A673 (cell line): ENCODE measurements around the gene NR1D1.

Experiments used
- EZH2 ChIP-seq: fragments of 200-600 bp; sonication (generic); IDR thresholded peaks from 2 replicates; pipeline ENCODE4 v1.6.1; 2017; ENCODE audit warnings: borderline replicate concordance, low read depth, mild to moderate bottlenecking, mixed read lengths, antibody characterized with exemption, low read length; ENCODE audit not compliant: poor library complexity, severe bottlenecking
- TF ChIP-seq, protein P1 (sequence below): fragments of 300-800, 200-600 bp; sonication (generic); conservative IDR thresholded peaks from 2 replicates; pipeline ENCODE4 v1.5.1; 2017; ENCODE audit warnings: low read depth, mild to moderate bottlenecking, antibody characterized with exemption, low read length, moderate library complexity, mixed read lengths

DNA sequence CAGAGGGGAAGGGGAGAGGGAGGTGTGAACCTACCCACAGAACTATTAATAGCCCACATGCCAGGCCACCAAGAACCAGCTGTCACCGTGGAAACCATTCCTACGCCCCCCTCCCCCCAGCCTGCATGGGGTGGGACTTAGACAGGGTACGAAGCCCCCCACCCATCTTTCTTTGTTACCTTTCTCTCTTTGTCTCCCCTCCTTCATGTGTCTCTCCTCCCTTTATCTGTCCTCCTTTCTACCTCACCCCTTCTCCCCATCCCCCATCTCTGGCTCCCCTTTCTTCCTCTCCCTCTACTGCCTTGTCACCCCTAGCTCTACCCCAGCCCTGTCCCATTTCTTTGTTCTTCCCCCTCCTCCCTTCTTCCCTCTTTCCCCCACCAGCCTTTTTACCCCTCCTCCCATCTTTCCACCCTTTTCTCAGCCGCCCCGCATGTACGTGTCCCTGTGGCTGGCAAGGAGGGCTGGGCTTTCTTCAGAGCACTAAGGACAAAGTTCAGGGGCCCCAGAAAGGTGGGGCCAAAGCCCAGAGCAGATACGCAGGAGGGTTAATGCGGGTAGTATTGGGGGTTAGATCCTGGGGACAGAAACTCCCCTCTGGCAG, 29.6 kb downstream of the NR1D1 start:
- TF ChIP-seq, protein P1, sequence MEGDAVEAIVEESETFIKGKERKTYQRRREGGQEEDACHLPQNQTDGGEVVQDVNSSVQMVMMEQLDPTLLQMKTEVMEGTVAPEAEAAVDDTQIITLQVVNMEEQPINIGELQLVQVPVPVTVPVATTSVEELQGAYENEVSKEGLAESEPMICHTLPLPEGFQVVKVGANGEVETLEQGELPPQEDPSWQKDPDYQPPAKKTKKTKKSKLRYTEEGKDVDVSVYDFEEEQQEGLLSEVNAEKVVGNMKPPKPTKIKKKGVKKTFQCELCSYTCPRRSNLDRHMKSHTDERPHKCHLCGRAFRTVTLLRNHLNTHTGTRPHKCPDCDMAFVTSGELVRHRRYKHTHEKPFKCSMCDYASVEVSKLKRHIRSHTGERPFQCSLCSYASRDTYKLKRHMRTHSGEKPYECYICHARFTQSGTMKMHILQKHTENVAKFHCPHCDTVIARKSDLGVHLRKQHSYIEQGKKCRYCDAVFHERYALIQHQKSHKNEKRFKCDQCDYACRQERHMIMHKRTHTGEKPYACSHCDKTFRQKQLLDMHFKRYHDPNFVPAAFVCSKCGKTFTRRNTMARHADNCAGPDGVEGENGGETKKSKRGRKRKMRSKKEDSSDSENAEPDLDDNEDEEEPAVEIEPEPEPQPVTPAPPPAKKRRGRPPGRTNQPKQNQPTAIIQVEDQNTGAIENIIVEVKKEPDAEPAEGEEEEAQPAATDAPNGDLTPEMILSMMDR = no peak
- TF ChIP-seq EZH2 = no peak
